Astrocyte (in vitro differentiated cells and primary cell): ENCODE data around the gene TNNC2. TPM values are rescaled to one million over a fixed set of nuclear protein-coding genes. Genes with fewer than 3 reads are reported as not detected.

ENCODE experiments used
- DNase-seq: peaks from one replicate; pipeline ENCODE4 v3.0.0-alpha.2; 2010; ENCODE audit warnings: low read depth
- FAIRE-seq: peaks from 2 replicates; lab custom pipeline; 2011; peaks lifted over from hg19 to GRCh38; lab: Jason Lieb, UNC
- H2AFZ ChIP-seq: 2 replicates; pipeline ENCODE4 v1.6.0; 2012; ENCODE audit warnings: low read depth, low read length, inconsistent platforms
- H3K27ac ChIP-seq: 2 replicates; pipeline ENCODE4 v1.5.1; 2011; ENCODE audit warnings: low read depth, low read length, inconsistent platforms
- H3K27me3 ChIP-seq: 2 replicates; pipeline ENCODE4 v1.6.0; 2011; ENCODE audit warnings: low read length, inconsistent platforms; ENCODE audit not compliant: insufficient read depth
- H3K36me3 ChIP-seq: 2 replicates; pipeline ENCODE4 v1.5.1; 2011; ENCODE audit warnings: low read length, inconsistent platforms; ENCODE audit not compliant: insufficient read depth
- H3K4me1 ChIP-seq: 2 replicates; pipeline ENCODE4 v1.5.1; 2011; ENCODE audit warnings: low read length, inconsistent platforms; ENCODE audit not compliant: insufficient read depth
- H3K4me2 ChIP-seq: 2 replicates; pipeline ENCODE4 v1.6.0; 2012; ENCODE audit warnings: low read length, inconsistent platforms
- H3K4me3 ChIP-seq: 2 replicates; pipeline ENCODE4 v1.5.1; 2011; ENCODE audit warnings: low read depth, mild to moderate bottlenecking, low read length, inconsistent platforms; ENCODE audit not compliant: insufficient read depth
- H3K79me2 ChIP-seq: 2 replicates; pipeline ENCODE4 v1.6.0; 2012; ENCODE audit warnings: mild to moderate bottlenecking, low read length, inconsistent platforms; ENCODE audit not compliant: insufficient read depth
- H3K9ac ChIP-seq: 2 replicates; pipeline ENCODE4 v1.6.0; 2012; ENCODE audit warnings: mild to moderate bottlenecking, low read length, inconsistent platforms
- H3K9me3 ChIP-seq: 2 replicates; pipeline ENCODE4 v1.5.1; 2012; ENCODE audit warnings: low read depth, mild to moderate bottlenecking, low read length, inconsistent platforms; ENCODE audit not compliant: insufficient read depth
- H4K20me1 ChIP-seq: 2 replicates; pipeline ENCODE4 v1.6.0; 2012; ENCODE audit warnings: low read length, inconsistent platforms; ENCODE audit not compliant: insufficient read depth
- H3K27ac Mint-ChIP-seq: one replicate; pipeline ENCODE4 v1.8.0; 2021; ENCODE audit warnings: mild to moderate bottlenecking, mixed read lengths; ENCODE audit not compliant: unreplicated experiment
- H3K27me3 Mint-ChIP-seq: one replicate; pipeline ENCODE4 v1.8.0; 2021; ENCODE audit warnings: low read depth, mixed read lengths; ENCODE audit not compliant: unreplicated experiment
- H3K36me3 Mint-ChIP-seq: one replicate; pipeline ENCODE4 v1.8.0; 2021; ENCODE audit warnings: low read depth, mixed read lengths; ENCODE audit not compliant: unreplicated experiment
- H3K4me1 Mint-ChIP-seq: one replicate; pipeline ENCODE4 v1.8.0; 2021; ENCODE audit warnings: low read depth, mixed read lengths; ENCODE audit not compliant: unreplicated experiment
- H3K4me3 Mint-ChIP-seq: one replicate; pipeline ENCODE4 v1.8.0; 2021; ENCODE audit warnings: mild to moderate bottlenecking, moderate library complexity, mixed read lengths; ENCODE audit not compliant: unreplicated experiment
- H3K9me3 Mint-ChIP-seq: one replicate; pipeline ENCODE4 v1.8.0; 2021; ENCODE audit warnings: mild to moderate bottlenecking, mixed read lengths; ENCODE audit not compliant: unreplicated experiment
- CTCF ChIP-seq: IDR thresholded peaks from 2 replicates; pipeline ENCODE4 v1.5.1; 2011; ENCODE audit warnings: low read depth, mild to moderate bottlenecking, inconsistent platforms, low read length, moderate library complexity; ENCODE audit not compliant: insufficient read depth
- EZH2 ChIP-seq: IDR thresholded peaks from 2 replicates; pipeline ENCODE4 v1.6.1; 2012; ENCODE audit warnings: mild to moderate bottlenecking, low read length, inconsistent platforms; ENCODE audit not compliant: insufficient read depth
- total RNA-seq: library from RNA; stranded (reverse); gene quantifications from 2 replicates; pipeline ENCODE4 v1.2.1, GENCODE V29; 2021

Gene TNNC2
- total RNA-seq, 1 donor from 2014 or later, result not detected

GRCh38 chr20:45835825-45836224 lies 8.7 kb upstream of the TNNC2 start:
- Histone ChIP-seq H3K9ac (no peak overlapping the region), H3K4me3 (no peak overlapping the region), H3K9me3 (no peaks in the 10 kb centered on the region), H4K20me1 (peaks cover 12% of the 10 kb centered on the region), H3K4me2 (peak overlapping the region; percentile 91), H2AFZ (no peak overlapping the region), H3K27me3 (no peaks in the 10 kb centered on the region), H3K79me2 (peaks cover 13% of the 10 kb centered on the region), H3K4me1 (peaks cover 24% of the 10 kb centered on the region), H3K27ac (no peak overlapping the region), H3K36me3 (peaks cover 3% of the 10 kb centered on the region)
- Mint-ChIP-seq H3K4me1 (peaks cover 16% of the 10 kb centered on the region), H3K9me3 (peaks cover 2% of the 10 kb centered on the region), H3K27me3 (no peaks in the 10 kb centered on the region), H3K4me3 (peak overlapping the region; percentile 74), H3K36me3 (peaks cover 8% of the 10 kb centered on the region), H3K27ac (peak overlapping the region; percentile 58)
- DNase-seq, result peak; percentile 53
- TF ChIP-seq CTCF (no peak), EZH2 (no peak)
- FAIRE-seq, result no peak

- Histone ChIP-seq H4K20me1 (peaks cover 12% of the 10 kb centered on the region), H2AFZ (no peak overlapping the region), H3K9ac (no peak overlapping the region), H3K27ac (no peak overlapping the region), H3K4me1 (peaks cover 24% of the 10 kb centered on the region), H3K4me2 (peak overlapping the region; percentile 91), H3K27me3 (no peaks in the 10 kb centered on the region), H3K9me3 (no peaks in the 10 kb centered on the region), H3K79me2 (peaks cover 13% of the 10 kb centered on the region), H3K4me3 (no peak overlapping the region), H3K36me3 (peaks cover 3% of the 10 kb centered on the region)
- H3K27ac Mint-ChIP-seq, result no peak overlapping the region
- H3K27me3 Mint-ChIP-seq, result no peaks in the 10 kb centered on the region
- no peak for TF ChIP-seq CTCF
- no peak for TF ChIP-seq EZH2
- H3K9me3 Mint-ChIP-seq, result peaks cover 2% of the 10 kb centered on the region
- peaks cover 16% of the 10 kb centered on the region for H3K4me1 Mint-ChIP-seq
- peak overlapping the region; percentile 74 for H3K4me3 Mint-ChIP-seq
- DNase-seq (no peak), FAIRE-seq (no peak)
- H3K36me3 Mint-ChIP-seq, result peaks cover 8% of the 10 kb centered on the region
These were observed 8.2 kb upstream of the TNNC2 start for GRCh38 chr20:45835329-45835765.

GRCh38 chr20:45834797-45835161 lies 7.7 kb upstream of the TNNC2 start:
- Mint-ChIP-seq H3K27me3 (no peaks in the 10 kb centered on the region), H3K36me3 (peaks cover 8% of the 10 kb centered on the region), H3K27ac (no peak overlapping the region), H3K4me1 (peaks cover 16% of the 10 kb centered on the region), H3K4me3 (peak overlapping the region; percentile 74), H3K9me3 (peaks cover 2% of the 10 kb centered on the region)
- no peaks in the 10 kb centered on the region for H3K9me3 ChIP-seq
- no peak for FAIRE-seq
- H3K9ac ChIP-seq, result peak overlapping the region; percentile 75
- peak overlapping the region; percentile 83 for H2AFZ ChIP-seq
- no peak for TF ChIP-seq CTCF
- no peak for TF ChIP-seq EZH2
- peaks cover 13% of the 10 kb centered on the region for H3K79me2 ChIP-seq
- H3K4me1 ChIP-seq, result peaks cover 24% of the 10 kb centered on the region
- peaks cover 12% of the 10 kb centered on the region for H4K20me1 ChIP-seq
- H3K4me3 ChIP-seq, result peak overlapping the region; percentile 71
- no peak for DNase-seq
- H3K36me3 ChIP-seq, result peaks cover 3% of the 10 kb centered on the region
- peak overlapping the region; percentile 91 for H3K4me2 ChIP-seq
- H3K27ac ChIP-seq, result no peak overlapping the region
- no peaks in the 10 kb centered on the region for H3K27me3 ChIP-seq
